Coronary artery (tissue), 2 donors: ENCODE measurements around the gene PC.
"Not testable (repeated sequence)": the region's sequence is repeated elsewhere in the genome, so short reads cannot be mapped to it uniquely, and the experiment has no call there.

ENCODE experiments used
- DNase-seq: peaks from one replicate; pipeline ENCODE4 v3.0.0-alpha.2; 2017; ENCODE audit warnings: low spot score
- H3K27ac ChIP-seq, 2 donors: fragments of 200-600 bp; sonication (generic); one replicate each; pipeline ENCODE4 v1.5.1; 2016 to 2019
- H3K4me3 ChIP-seq: fragments of 200-600 bp; sonication (generic); 2 replicates; pipeline ENCODE4 v1.5.1; 2016; ENCODE audit warnings: mild to moderate bottlenecking, moderate library complexity
- TF ChIP-seq, protein P1 (sequence below): fragments of 200-600 bp; sonication (generic); IDR thresholded peaks from one replicate; pipeline ENCODE4 v1.5.1; 2019; ENCODE audit warnings: antibody characterized with exemption

Gene PC, protein sequence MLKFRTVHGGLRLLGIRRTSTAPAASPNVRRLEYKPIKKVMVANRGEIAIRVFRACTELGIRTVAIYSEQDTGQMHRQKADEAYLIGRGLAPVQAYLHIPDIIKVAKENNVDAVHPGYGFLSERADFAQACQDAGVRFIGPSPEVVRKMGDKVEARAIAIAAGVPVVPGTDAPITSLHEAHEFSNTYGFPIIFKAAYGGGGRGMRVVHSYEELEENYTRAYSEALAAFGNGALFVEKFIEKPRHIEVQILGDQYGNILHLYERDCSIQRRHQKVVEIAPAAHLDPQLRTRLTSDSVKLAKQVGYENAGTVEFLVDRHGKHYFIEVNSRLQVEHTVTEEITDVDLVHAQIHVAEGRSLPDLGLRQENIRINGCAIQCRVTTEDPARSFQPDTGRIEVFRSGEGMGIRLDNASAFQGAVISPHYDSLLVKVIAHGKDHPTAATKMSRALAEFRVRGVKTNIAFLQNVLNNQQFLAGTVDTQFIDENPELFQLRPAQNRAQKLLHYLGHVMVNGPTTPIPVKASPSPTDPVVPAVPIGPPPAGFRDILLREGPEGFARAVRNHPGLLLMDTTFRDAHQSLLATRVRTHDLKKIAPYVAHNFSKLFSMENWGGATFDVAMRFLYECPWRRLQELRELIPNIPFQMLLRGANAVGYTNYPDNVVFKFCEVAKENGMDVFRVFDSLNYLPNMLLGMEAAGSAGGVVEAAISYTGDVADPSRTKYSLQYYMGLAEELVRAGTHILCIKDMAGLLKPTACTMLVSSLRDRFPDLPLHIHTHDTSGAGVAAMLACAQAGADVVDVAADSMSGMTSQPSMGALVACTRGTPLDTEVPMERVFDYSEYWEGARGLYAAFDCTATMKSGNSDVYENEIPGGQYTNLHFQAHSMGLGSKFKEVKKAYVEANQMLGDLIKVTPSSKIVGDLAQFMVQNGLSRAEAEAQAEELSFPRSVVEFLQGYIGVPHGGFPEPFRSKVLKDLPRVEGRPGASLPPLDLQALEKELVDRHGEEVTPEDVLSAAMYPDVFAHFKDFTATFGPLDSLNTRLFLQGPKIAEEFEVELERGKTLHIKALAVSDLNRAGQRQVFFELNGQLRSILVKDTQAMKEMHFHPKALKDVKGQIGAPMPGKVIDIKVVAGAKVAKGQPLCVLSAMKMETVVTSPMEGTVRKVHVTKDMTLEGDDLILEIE

DNA sequence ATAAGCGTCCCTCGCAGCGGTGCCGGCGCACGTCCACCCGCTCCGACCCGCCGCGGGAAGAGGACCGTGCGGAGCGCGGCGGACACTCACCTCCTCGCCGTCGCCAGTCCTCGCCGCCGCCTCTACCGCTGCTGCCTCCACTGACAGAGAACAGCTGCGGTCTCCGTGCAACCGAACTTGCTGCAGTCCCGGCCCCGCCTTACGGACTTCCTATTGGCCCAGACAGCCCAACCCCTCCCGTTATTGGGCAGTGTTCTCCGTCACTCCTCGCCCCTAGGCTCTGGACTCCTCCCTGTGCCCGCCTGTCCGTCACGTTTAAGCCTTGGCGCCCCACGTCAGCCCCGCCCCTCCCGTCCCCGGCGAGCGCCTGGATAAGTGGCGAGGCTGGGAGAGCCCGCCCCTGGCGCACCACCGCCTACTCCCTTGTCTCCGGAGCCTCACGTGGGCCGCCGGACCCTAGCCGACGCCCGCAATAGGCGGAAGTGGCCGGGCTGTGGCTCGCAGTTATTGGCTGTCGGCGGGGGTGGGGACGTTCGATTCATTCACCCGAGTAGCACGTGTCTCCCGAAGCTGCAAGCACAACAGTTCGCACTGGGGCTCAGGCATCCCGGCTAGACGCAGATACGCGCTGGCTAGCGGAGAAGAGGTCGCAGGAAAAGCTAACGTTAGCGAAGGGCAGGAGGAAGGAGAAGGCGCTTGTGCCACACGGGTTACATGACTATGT lies at the start of gene PC:
PC (minus strand) TSS at position 152 of the 724 bp plus-strand sequence. CDS start 86,224 bp downstream, outside the sequence.
- peak; percentile 100 for DNase-seq
- TF ChIP-seq, protein P1, sequence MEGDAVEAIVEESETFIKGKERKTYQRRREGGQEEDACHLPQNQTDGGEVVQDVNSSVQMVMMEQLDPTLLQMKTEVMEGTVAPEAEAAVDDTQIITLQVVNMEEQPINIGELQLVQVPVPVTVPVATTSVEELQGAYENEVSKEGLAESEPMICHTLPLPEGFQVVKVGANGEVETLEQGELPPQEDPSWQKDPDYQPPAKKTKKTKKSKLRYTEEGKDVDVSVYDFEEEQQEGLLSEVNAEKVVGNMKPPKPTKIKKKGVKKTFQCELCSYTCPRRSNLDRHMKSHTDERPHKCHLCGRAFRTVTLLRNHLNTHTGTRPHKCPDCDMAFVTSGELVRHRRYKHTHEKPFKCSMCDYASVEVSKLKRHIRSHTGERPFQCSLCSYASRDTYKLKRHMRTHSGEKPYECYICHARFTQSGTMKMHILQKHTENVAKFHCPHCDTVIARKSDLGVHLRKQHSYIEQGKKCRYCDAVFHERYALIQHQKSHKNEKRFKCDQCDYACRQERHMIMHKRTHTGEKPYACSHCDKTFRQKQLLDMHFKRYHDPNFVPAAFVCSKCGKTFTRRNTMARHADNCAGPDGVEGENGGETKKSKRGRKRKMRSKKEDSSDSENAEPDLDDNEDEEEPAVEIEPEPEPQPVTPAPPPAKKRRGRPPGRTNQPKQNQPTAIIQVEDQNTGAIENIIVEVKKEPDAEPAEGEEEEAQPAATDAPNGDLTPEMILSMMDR: no peak
- Histone ChIP-seq H3K27ac (peak within 1 kb of the TSS; percentile 60 to 85), H3K4me3 (peak within 1 kb of the TSS; percentile 79)

DNA sequence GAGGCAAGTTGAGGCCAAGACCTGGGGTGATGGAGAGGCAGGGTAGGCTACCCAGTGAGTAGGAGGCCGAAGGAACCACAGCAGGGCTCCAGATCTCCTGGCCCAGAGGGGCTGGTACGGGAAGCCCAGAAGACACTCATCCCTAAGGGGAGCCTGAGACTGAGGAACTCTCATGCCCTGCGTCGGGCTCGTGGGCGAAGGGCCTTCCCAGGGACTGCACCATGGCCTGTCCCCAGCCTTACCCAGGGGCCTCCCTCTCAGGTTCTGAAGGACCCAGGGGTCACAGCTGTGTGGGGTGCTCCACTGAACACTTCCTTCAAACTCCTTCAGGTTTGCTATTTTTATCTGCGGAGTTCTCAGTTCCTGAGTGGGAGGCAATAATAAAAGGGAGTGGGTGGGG lies 48.9 kb upstream of the PC start:
- TF ChIP-seq, protein P1: no peak
- Histone ChIP-seq H3K27ac (no peak overlapping the region), H3K4me3 (no peak overlapping the region)
- DNase-seq: no peak

DNA sequence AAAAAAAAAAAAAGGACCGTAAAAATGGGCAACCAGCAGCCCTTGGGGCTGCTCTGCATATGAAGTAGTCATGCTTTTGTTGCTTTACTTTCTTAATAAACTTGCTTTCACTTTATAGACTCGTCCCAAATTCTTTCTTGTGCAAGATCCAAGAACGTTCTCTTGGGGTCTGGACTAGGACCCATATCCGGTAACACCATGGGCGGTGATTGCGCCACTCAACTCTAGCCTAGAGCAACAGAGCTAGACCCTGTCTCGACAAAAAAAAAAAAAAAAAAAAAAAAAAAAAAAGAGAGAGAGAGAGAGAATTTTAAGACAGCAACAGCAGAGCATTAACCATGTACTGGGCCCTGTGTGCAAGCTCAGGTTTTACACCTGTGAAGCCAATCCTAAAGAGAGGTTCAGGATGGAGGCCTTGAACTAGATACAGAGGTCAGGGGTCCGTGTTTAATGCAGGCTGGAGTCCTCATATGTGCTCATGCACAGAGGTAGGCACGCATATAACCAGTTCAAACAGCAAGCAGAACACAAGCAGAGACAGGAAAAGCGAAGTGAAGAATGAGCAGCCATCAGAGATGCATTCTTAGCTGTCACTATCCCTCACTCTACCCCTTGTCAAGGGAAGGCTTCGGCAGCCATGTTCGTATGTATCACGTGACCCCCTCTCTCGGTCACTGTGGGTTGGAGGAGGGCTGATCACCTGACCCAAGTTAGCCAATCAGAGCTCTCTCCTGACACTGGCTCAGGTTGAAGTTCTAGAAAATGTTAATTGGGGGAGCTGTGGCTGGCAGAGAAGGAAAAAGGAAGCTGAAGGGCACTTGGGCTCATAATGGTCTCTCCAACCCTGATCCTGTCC lies 48.1 kb upstream of the PC start:
- DNase-seq: no peak

DNA sequence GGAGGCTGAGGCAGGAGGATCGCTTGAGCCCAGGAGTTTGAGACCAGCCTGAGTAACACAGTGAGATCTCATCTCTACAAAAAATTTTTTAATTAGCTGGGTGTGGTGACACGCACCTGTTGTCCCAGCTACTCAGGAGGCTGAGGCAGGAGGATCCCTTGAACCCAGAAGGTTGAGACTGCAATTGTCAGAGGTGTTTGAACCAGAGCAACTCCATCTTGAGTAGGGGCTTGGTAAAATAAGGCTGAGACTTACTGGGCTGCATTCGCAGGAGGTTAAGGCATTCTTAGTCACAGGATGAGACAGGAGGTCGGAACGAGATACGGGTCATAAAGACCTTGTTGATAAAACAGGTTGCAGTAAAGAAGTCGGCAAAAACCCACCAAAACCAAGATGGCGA lies 47.0 kb upstream of the PC start:
- not testable (repeated sequence) for DNase-seq, H3K4me3 ChIP-seq, H3K27ac ChIP-seq

More for the DNA sequence above, 48.1 kb upstream of the PC start:
- no peak overlapping the region for H3K4me3 ChIP-seq
- TF ChIP-seq, protein P1: no peak
- no peak overlapping the region for H3K27ac ChIP-seq

DNA sequence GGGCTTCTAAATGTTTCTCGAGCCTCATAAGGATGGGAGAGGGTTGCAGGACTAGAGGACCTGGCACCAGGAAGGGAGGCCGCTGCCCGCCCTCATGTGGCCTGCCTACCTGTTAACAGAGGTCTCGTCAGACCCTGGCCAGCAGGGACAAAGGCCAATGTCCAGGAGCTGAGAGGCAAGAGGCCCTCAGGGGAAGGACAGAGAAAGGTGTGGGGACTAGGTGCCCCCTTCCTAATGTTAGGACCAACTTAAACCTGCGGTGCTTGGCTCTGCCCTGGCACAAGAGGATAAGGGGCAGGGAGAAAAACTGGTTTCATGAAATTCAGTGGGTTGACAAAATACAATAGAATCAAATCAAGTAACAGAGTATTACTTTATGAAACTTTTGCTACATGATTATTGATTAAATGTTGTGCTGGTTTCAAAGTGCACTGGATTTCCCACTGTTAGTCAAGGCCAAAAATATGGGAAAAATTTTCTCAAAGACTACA lies 44.8 kb upstream of the PC start:
- no peak overlapping the region for H3K4me3 ChIP-seq
- DNase-seq: no peak
- no peak overlapping the region for H3K27ac ChIP-seq
- TF ChIP-seq, protein P1: no peak

DNA sequence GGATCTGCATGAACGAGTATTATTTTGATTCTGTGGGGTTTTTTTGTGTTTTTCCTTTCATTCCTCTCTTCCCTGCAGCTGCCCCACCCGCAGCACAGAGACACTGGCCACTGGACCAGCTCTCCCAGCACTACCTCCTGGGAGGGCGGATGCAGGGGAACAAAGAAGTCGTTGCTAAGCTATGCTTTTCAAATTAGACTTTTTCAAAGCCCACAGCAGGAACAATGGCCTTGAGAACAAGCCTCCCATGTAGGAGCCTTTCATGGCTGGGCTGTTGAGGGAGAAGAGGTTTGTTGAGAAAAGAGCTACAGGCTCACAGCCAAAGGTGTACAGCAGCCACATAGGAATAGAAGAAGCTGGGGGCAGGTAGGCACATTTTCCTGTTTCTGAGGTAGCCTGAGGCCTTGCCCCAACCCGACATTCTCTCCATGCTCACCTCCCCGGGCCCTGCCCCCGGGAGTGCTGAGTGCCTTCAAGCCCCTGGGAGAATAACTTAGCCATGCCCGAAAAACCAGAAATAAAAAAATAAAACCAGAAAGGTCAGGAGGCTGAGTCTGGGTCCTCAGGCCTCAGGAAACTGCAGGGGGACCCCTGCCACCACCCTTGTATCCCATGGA lies 44.2 kb upstream of the PC start:
- H3K27ac ChIP-seq: no peak overlapping the region
- no peak for DNase-seq

More for the DNA sequence above, 44.2 kb upstream of the PC start:
- TF ChIP-seq, protein P1: no peak
- H3K4me3 ChIP-seq: no peak overlapping the region
